Activated CD4-positive, alpha-beta memory T cell treated with anti-CD3 and anti-CD28 coated beads for 36 hours (primary cell): Measurements from ENCODE around the gene SEMG2. TPM values are rescaled to one million over a fixed set of nuclear protein-coding genes. Genes with fewer than 3 reads are reported as not detected.

Source experiments
- CTCF ChIA-PET: fragments of 350-600 bp; sonication (Branson Sonifier 250); formaldehyde crosslinking; loops from one replicate; lab custom pipeline; 2021; ENCODE audit warnings: antibody characterized with exemption, inconsistent platforms; lab: Charles Lee
- POLR2A ChIA-PET: fragments of 350-600 bp; sonication (Branson Sonifier 250); formaldehyde crosslinking; loops from one replicate; lab custom pipeline; 2021; ENCODE audit warnings: antibody characterized with exemption; lab: Charles Lee
- DNase-seq: peaks from one replicate; pipeline ENCODE4 v3.0.0-alpha.2; 2020
- H3K27ac Mint-ChIP-seq: one replicate; pipeline ENCODE4 v1.8.0; 2021; ENCODE audit warnings: mixed read lengths
- H3K27me3 Mint-ChIP-seq: one replicate; pipeline ENCODE4 v1.8.0; 2021; ENCODE audit warnings: mixed read lengths
- H3K36me3 Mint-ChIP-seq: one replicate; pipeline ENCODE4 v1.8.0; 2021; ENCODE audit warnings: mixed read lengths
- H3K4me1 Mint-ChIP-seq: one replicate; pipeline ENCODE4 v1.8.0; 2021; ENCODE audit warnings: low read depth, mixed read lengths
- H3K4me3 Mint-ChIP-seq: one replicate; pipeline ENCODE4 v1.8.0; 2021; ENCODE audit warnings: mild to moderate bottlenecking, mixed read lengths
- H3K9me3 Mint-ChIP-seq: one replicate; pipeline ENCODE4 v1.8.0; 2021; ENCODE audit warnings: mixed read lengths
- intact Hi-C: fragments of 100-400 bp; cut with micrococcal nuclease; formaldehyde crosslinking; loops from one replicate; pipeline ENCODE4 v1.15.1; 2023
- total RNA-seq, 2 experiments: library from RNA; stranded (reverse); gene quantifications; one replicate each; pipeline ENCODE4 v1.2.3, GENCODE V29; 2021

SEMG2 gene
- total RNA-seq, 2 experiments from 2014 or later: not detected

DNA sequence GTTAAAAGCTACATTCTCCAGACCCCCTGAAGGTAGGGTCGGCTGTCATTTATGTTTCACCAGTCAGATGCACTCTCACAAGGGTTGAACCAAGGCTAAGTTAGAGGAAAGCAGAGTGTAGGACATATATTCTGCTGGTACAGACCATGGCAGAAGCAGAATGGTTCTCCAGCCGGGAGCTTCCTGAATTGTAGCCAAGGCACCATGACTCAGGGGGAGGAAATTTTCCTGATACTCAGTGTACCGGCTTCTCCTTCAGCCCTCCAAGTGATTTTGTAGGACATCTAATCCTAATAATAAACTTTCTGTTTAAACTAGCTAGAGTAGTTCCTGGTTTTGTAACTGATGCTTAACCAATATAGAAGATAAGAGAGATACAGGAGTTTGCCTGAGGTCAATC is 47.4 kb downstream of the SEMG2 start:
- Mint-ChIP-seq H3K36me3 (no peaks in the 10 kb centered on the region), H3K4me1 (no peaks in the 10 kb centered on the region), H3K27ac (no peak overlapping the region), H3K27me3 (peaks cover 17% of the 10 kb centered on the region), H3K4me3 (no peak overlapping the region), H3K9me3 (no peaks in the 10 kb centered on the region)
- intact Hi-C loops: no loop called here
- CTCF ChIA-PET: interaction anchor here (0.8 to 2.0 kb wide), 3 partner anchors 23 to 50 kb away, joined by 3 to 10 read pairs (median 3); no protein-coding TSS in a partner anchor
- no peak for DNase-seq
- POLR2A ChIA-PET: no interaction called here

DNA sequence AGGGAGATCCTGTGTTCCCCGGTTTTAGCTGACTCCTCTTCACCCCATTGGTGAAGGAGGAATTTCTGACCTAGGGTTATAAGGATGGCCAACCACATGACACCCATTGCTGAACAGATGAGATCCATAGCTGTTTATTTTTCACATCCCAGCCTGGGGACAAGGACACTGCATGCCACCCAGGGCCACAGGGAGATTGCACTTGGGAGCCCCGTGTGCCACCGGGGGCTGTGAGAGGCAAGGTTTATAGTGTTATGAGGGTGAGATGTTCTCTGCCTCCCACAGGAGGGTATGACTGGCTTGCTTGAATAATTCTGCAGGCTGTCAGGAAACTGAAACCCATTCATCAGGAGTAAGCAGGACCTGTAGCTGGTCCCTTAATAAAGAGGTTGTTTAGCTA is 47.9 kb downstream of the SEMG2 start:
- ChIA-PET CTCF (interaction anchor here (0.8 to 2.0 kb wide), 3 partner anchors 23 to 50 kb away, joined by 3 to 10 read pairs (median 3); no protein-coding TSS in a partner anchor), POLR2A (no interaction called here)
- no peak overlapping the region for H3K27ac Mint-ChIP-seq
- intact Hi-C loops: no loop called here
- no peak overlapping the region for H3K4me3 Mint-ChIP-seq
- no peaks in the 10 kb centered on the region for H3K9me3 Mint-ChIP-seq
- no peak for DNase-seq
- H3K36me3 Mint-ChIP-seq: no peaks in the 10 kb centered on the region
- no peaks in the 10 kb centered on the region for H3K4me1 Mint-ChIP-seq
- peaks cover 19% of the 10 kb centered on the region for H3K27me3 Mint-ChIP-seq

DNA sequence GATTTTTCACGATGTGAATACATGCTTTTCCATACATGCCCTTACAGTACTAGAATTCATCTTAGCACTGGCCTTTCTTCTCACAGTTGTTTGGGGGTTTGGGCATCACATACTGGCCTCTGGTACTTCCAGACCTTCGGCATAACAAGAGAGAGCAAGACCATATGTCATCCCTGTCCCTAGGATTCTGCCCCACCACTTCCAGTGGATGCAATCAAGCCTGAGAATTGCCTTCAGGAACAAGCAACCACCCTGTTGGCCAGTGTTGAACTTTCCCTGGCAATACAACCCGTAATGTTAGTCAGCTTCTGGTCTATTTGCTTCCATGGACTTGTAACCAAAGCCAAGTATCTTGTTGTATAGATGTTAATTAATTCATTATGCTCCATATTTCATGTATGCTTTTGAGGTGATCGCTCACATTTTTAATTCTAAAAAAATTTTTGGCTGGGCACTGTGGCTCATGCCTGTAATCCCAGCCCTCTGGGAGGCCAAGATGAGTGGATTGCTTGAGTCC is 48.6 kb downstream of the SEMG2 start:
- H3K4me3 Mint-ChIP-seq: no peak overlapping the region
- H3K36me3 Mint-ChIP-seq: no peaks in the 10 kb centered on the region
- no peak overlapping the region for H3K27ac Mint-ChIP-seq
- H3K9me3 Mint-ChIP-seq: no peaks in the 10 kb centered on the region
- H3K4me1 Mint-ChIP-seq: no peaks in the 10 kb centered on the region
- intact Hi-C loops: no loop called here
- ChIA-PET CTCF (interaction anchor here (2.0 kb wide), 1 partner anchor 25 kb away, joined by 10 read pairs; no protein-coding TSS in a partner anchor), POLR2A (no interaction called here)
- DNase-seq: no peak
- H3K27me3 Mint-ChIP-seq: peaks cover 23% of the 10 kb centered on the region

Other genes with a start within 250 kb of the SEMG2 start
- gene KCNS1, start 120.2 kb upstream of the SEMG2 start, total RNA-seq: under 1 TPM; 0.34 to 0.45 TPM
- gene WFDC5, start 106.2 kb upstream of the SEMG2 start, total RNA-seq: not detected
- gene WFDC12, start 96.9 kb upstream of the SEMG2 start, total RNA-seq: not detected
- not detected for gene PI3, start 46.5 kb upstream of the SEMG2 start, total RNA-seq
- gene SEMG1, start 14.3 kb upstream of the SEMG2 start, total RNA-seq: not detected
- not detected for gene SLPI, start 33.2 kb downstream of the SEMG2 start, total RNA-seq
- gene RBPJL, start 85.5 kb downstream of the SEMG2 start, total RNA-seq: not detected
- under 1 TPM; 0.70 to 0.95 TPM for gene MATN4, start 86.9 kb downstream of the SEMG2 start, total RNA-seq
- 10 to 100 TPM; 67.8 to 69.8 TPM for gene SDC4, start 127.1 kb downstream of the SEMG2 start, total RNA-seq
- gene SYS1, start 141.8 kb downstream of the SEMG2 start, total RNA-seq: 10 to 100 TPM; 19.9 to 24.8 TPM
- gene TP53TG5, start 157.0 kb downstream of the SEMG2 start, total RNA-seq: under 1 TPM; 0.24 to 0.55 TPM
- gene DBNDD2, start 186.9 kb downstream of the SEMG2 start, total RNA-seq: 10 to 100 TPM; 21.6 to 22.6 TPM
- gene PIGT, start 194.8 kb downstream of the SEMG2 start, total RNA-seq: 10 to 100 TPM; 41.5 to 44.4 TPM
- gene WFDC2, start 248.4 kb downstream of the SEMG2 start, total RNA-seq: under 1 TPM; 0.38 to 0.92 TPM